HCT116 (cell line): ENCODE measurements around the gene DDN. TPM values are rescaled to one million over a fixed set of nuclear protein-coding genes. Genes with fewer than 3 reads are reported as not detected.

Experiments
- ATAC-seq: fragments of 200-7000 bp; cut with Tn5 transposase; 2 replicates; pipeline ENCODE4 v1.9.1; 2020; ENCODE audit warnings: mild to moderate bottlenecking, moderate library complexity
- BruUV-seq: library from RNA; stranded (reverse); fragments of 400-500 nt; replicated peaks from 2 replicates; lab custom pipeline; 2021; lab: Mats Ljungman, UMichigan
- CTCF ChIA-PET: fragments of 300-600 bp; sonication (Branson Sonifier 250); formaldehyde crosslinking; loops from one replicate; lab custom pipeline; 2021; ENCODE audit warnings: antibody characterized with exemption; lab: Charles Lee
- POLR2A ChIA-PET: fragments of 300-600, 350-600 bp; sonication (Branson Sonifier 250); formaldehyde crosslinking; loops from one replicate; lab custom pipeline; 2021; ENCODE audit warnings: antibody characterized with exemption; lab: Charles Lee
- RAD21 ChIA-PET, 2 experiments: fragments of 300-600 bp; sonication (Branson Sonifier 250); formaldehyde crosslinking; loops; one replicate each; lab custom pipeline; 2023; ENCODE audit warnings: low total read pairs in 2 of 2; ENCODE audit not compliant: uncharacterized antibody in 2 of 2, unreplicated experiment in 2 of 2, low non-redundant PET in 1 of 2; lab: Charles Lee
- DNase-seq: peaks from one replicate; pipeline ENCODE4 v3.0.0-alpha.2; 2010; ENCODE audit warnings: low read depth, low spot score
- H2AFZ ChIP-seq: fragments of 200-600 bp; shearing (Covaris generic), sonication (generic); 2 replicates; pipeline ENCODE4 v1.6.1; 2017; ENCODE audit warnings: low read depth, mixed run types, mixed read lengths, antibody characterized with exemption, low read length; ENCODE audit not compliant: poor library complexity, severe bottlenecking
- H3K27ac ChIP-seq: 2 replicates; pipeline ENCODE4 v1.5.1; 2012; ENCODE audit warnings: low read depth, low read length
- H3K27me3 ChIP-seq: fragments of 200-600 bp; sonication (generic); 2 replicates; pipeline ENCODE4 v1.6.1; 2016; ENCODE audit warnings: mixed run types, low read length, mixed read lengths; ENCODE audit not compliant: insufficient read depth
- H3K36me3 ChIP-seq, 2 experiments: fragments of 200-500 bp in 1 of 2; fragments of 200-600 bp in 1 of 2; sonication (Bioruptor generic) in 1 of 2; sonication (generic) in 1 of 2; 2 replicates each; pipeline versions ENCODE4 v1.5.1 to v1.6.1; 2014 to 2016; ENCODE audit warnings: low read length in 2 of 2, inconsistent platforms in 1 of 2, mixed read lengths in 1 of 2, mixed run types in 1 of 2; ENCODE audit not compliant: insufficient read depth in 2 of 2, control insufficient read depth in 1 of 2
- H3K4me1 ChIP-seq, 2 experiments: fragments of 200-600 bp in 1 of 2; sonication (generic) in 1 of 2; 2 replicates each; pipeline versions ENCODE4 v1.5.1 to v1.6.1; 2012 to 2017; ENCODE audit warnings: low read length in 2 of 2, inconsistent platforms in 1 of 2, mild to moderate bottlenecking in 1 of 2, mixed read lengths in 1 of 2, mixed run types in 1 of 2, moderate library complexity in 1 of 2; ENCODE audit not compliant: insufficient read depth in 2 of 2, control insufficient read depth in 1 of 2
- H3K4me2 ChIP-seq: fragments of 200-600 bp; sonication (generic); 2 replicates; pipeline ENCODE4 v1.6.1; 2017; ENCODE audit warnings: mixed run types, low read length, mixed read lengths
- H3K4me3 ChIP-seq, 2 experiments: fragments of 200-600 bp in 1 of 2; sonication (generic) in 1 of 2; replicated peaks in 1 of 2; 2 replicates each; pipeline ENCODE4 v1.5.1; 2011 to 2016; ENCODE audit warnings: low read length in 2 of 2, control low read depth in 1 of 2, low read depth in 1 of 2, mild to moderate bottlenecking in 1 of 2, mixed read lengths in 1 of 2, mixed run types in 1 of 2
- H3K79me2 ChIP-seq: fragments of 200-600 bp; sonication (generic); 2 replicates; pipeline ENCODE4 v1.6.1; 2017; ENCODE audit warnings: mild to moderate bottlenecking, mixed run types, low read length, moderate library complexity, mixed read lengths; ENCODE audit not compliant: insufficient read depth
- H3K9ac ChIP-seq: fragments of 200-600 bp; sonication (generic); 2 replicates; pipeline ENCODE4 v1.6.1; 2016; ENCODE audit warnings: low read length, mixed read lengths
- H3K9me2 ChIP-seq: fragments of 200-600 bp; sonication (generic), shearing (Covaris generic); 2 replicates; pipeline ENCODE4 v1.6.1; 2017; ENCODE audit warnings: mixed run types, mild to moderate bottlenecking, moderate library complexity; ENCODE audit not compliant: insufficient read depth
- H3K9me3 ChIP-seq, 2 experiments: fragments of 200-500 bp in 1 of 2; fragments of 200-600 bp in 1 of 2; sonication (Bioruptor generic) in 1 of 2; sonication (generic) in 1 of 2; 2 replicates each; pipeline ENCODE4 v1.6.1; 2014 to 2017; ENCODE audit warnings: low read length in 2 of 2, mixed read lengths in 2 of 2, inconsistent platforms in 1 of 2, low read depth in 1 of 2, mild to moderate bottlenecking in 1 of 2, mixed run types in 1 of 2, moderate library complexity in 1 of 2; ENCODE audit not compliant: control insufficient read depth in 1 of 2, insufficient read depth in 1 of 2
- H4K20me1 ChIP-seq: fragments of 200-600 bp; sonication (generic), shearing (Covaris generic); 2 replicates; pipeline ENCODE4 v1.6.1; 2017; ENCODE audit warnings: mixed run types, mild to moderate bottlenecking, moderate library complexity; ENCODE audit not compliant: insufficient read depth
- JUND ChIP-seq: IDR thresholded peaks from 2 replicates; pipeline ENCODE4 v1.6.1; 2012
- TCF7L2 ChIP-seq: IDR thresholded peaks from 2 replicates; pipeline ENCODE4 v1.7.0; 2011; ENCODE audit warnings: borderline replicate concordance, inconsistent platforms; ENCODE audit not compliant: insufficient read depth, insufficient read length; ENCODE audit errors: extremely low read depth
- ZFX ChIP-seq: fragments of 450-650 bp; IDR thresholded peaks from 2 replicates; pipeline ENCODE4 v1.6.1; 2017
- intact Hi-C: fragments of 100-400 bp; cut with micrococcal nuclease; formaldehyde crosslinking; loops from 2 replicates; pipeline ENCODE4 v1.10.0; 2022
- total RNA-seq: library from RNA; stranded (reverse); gene quantifications from one replicate; pipeline ENCODE4 v1.2.1, GENCODE V29; 2021; ENCODE audit not compliant: unreplicated experiment
- TF ChIP-seq, protein P1 (sequence below), 3 experiments: fragments of 200-600 bp in 1 of 3; sonication (generic) in 1 of 3; IDR thresholded peaks in 2 of 3; conservative IDR thresholded peaks in 1 of 3; 2 replicates each; pipeline ENCODE4 v1.5.1; 2012 to 2017; ENCODE audit warnings: low read depth in 2 of 3, low read length in 2 of 3, antibody characterized with exemption in 1 of 3, borderline replicate concordance in 1 of 3, control low read depth in 1 of 3, mild to moderate bottlenecking in 1 of 3, mixed read lengths in 1 of 3, mixed run types in 1 of 3, moderate library complexity in 1 of 3; ENCODE audit not compliant: insufficient read depth in 1 of 3

The DDN gene
- total RNA-seq, 1 experiment from 2014 or later: 8.1 TPM

DNA sequence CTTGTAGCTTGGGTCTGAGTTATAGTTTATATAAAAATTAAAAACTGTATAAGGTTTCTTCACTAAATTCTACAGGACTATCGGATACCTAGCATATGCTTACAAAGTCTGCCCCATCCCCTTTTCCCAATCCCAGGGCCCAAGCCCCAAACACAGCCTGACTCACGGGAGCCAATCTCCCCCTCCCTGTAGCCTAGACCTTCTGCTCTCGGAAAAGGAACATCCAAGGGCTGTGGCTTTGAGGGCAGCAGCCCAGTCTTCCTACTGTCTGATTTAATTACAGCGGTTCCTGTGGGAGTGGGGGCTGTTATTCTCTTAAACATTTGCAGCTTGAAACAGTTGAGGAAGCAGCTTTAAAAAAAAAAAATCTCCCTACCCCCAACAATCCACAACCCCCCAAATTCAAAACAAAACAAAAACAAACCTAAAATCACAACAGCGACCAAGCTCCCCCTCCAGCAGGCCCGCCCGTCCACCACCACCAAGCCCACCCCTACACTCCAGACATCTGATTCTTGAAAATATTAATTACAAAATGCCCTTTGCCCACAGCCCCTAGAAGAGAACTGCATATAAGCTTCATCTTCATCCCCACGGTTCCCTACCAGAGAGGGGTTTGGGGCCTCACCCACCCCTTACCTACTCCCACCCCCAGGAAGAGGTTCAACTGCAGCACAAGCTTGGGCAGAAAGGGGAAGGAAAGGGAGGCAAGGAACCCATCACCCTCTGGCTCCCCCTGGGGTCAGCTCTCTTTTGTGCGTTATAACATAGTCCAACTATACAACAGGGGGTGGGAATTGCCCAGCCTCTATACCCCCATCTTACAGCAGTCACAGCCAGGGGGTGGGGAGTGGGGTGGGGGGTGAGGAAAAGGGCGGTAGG is 20.5 kb upstream of the DDN start:
- Histone ChIP-seq H4K20me1 (no peaks in the 10 kb centered on the region), H3K9me2 (no peaks in the 10 kb centered on the region), H3K4me1 (peaks cover 8 to 20% of the 10 kb centered on the region in 2 experiments), H2AFZ (no peak overlapping the region), H3K79me2 (peaks cover 12% of the 10 kb centered on the region; the same call in 1 of the 2 replicates), H3K4me3 (peak overlapping the region; percentile 88 to 93; a peak in 3 of 4 replicates), H3K27me3 (no peaks in the 10 kb centered on the region), H3K9me3 (no peaks in the 10 kb centered on the region), H3K9ac (peak overlapping the region; percentile 89), H3K27ac (peak overlapping the region; percentile 89; the same call in 1 of the 2 replicates), H3K36me3 (peaks cover 15 to 18% of the 10 kb centered on the region in 2 experiments; a peak in 3 of 4 replicates), H3K4me2 (peak overlapping the region; percentile 96)
- BruUV-seq: no TSS peak
- DNase-seq: no peak
- ChIA-PET CTCF (interaction anchor here (0.6 to 2.7 kb wide), 12 partner anchors 9 to 1275 kb away, joined by 3 to 16 read pairs (median 4); partner anchors contain the start of genes DDN, DDX23 and RHEBL1), RAD21 (no interaction called here), POLR2A (interaction anchor here (1.0 to 1.3 kb wide), 4 partner anchors 11 to 111 kb away, joined by 3 read pairs; partner anchors contain the start of gene TUBA1B)
- peak; percentile 44 for ATAC-seq
- no peak for TF ChIP-seq ZFX
- no peak for TF ChIP-seq JUND
- TF ChIP-seq, protein P1, sequence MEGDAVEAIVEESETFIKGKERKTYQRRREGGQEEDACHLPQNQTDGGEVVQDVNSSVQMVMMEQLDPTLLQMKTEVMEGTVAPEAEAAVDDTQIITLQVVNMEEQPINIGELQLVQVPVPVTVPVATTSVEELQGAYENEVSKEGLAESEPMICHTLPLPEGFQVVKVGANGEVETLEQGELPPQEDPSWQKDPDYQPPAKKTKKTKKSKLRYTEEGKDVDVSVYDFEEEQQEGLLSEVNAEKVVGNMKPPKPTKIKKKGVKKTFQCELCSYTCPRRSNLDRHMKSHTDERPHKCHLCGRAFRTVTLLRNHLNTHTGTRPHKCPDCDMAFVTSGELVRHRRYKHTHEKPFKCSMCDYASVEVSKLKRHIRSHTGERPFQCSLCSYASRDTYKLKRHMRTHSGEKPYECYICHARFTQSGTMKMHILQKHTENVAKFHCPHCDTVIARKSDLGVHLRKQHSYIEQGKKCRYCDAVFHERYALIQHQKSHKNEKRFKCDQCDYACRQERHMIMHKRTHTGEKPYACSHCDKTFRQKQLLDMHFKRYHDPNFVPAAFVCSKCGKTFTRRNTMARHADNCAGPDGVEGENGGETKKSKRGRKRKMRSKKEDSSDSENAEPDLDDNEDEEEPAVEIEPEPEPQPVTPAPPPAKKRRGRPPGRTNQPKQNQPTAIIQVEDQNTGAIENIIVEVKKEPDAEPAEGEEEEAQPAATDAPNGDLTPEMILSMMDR (IDR thresholded peaks at IDR 0.05 in 2 of 3, conservative IDR thresholded peaks at IDR 0.05 in 1 of 3; ENCODE audit: borderline replicate concordance in 1 of 3, insufficient read depth in 1 of 3, low read depth in 2 of 3, low read length in 2 of 3): peak in 2 of 3 experiments; percentile 41 to 49; a peak in 4 of 6 replicates
- TF ChIP-seq TCF7L2: no peak
- intact Hi-C loops: no loop called here
